EH (cell line): Measurements from ENCODE around the gene L2HGDH.

Experiments
- DNase-seq: peaks from one replicate; pipeline ENCODE4 v3.0.0-alpha.2; 2015; ENCODE audit warnings: low read depth

Gene L2HGDH

GRCh38 chr14:50229681-50230080 is 82.3 kb downstream of the L2HGDH start:
- DNase-seq = no peak

- no peak for DNase-seq
Measured at GRCh38 chr14:50228313-50228712, 83.7 kb downstream of the L2HGDH start.

GRCh38 chr14:50225974-50226297 is 86.1 kb downstream of the L2HGDH start:
- DNase-seq = no peak

GRCh38 chr14:50225067-50225973 is 86.7 kb downstream of the L2HGDH start:
- peak; percentile 96 for DNase-seq

GRCh38 chr14:50222055-50222613 is 89.9 kb downstream of the L2HGDH start:
- peak; percentile 45 for DNase-seq

- no peak for DNase-seq
Measured at GRCh38 chr14:50218501-50218900, 93.5 kb downstream of the L2HGDH start.

- DNase-seq = no peak
Measured at GRCh38 chr14:50215416-50215815, 96.6 kb downstream of the L2HGDH start.

- no peak for DNase-seq
Measured at GRCh38 chr14:50213795-50214194, 98.2 kb downstream of the L2HGDH start.

GRCh38 chr14:50212726-50213125 is 99.3 kb downstream of the L2HGDH start:
- DNase-seq = no peak

GRCh38 chr14:50210074-50210473 is 102.0 kb downstream of the L2HGDH start:
- no peak for DNase-seq

- no peak for DNase-seq
Measured at GRCh38 chr14:50198499-50198898, 113.5 kb downstream of the L2HGDH start.

GRCh38 chr14:50191499-50191898 is 120.5 kb downstream of the L2HGDH start:
- DNase-seq = no peak
